Measurements from ENCODE around the gene ITGA2B.

- TF ChIP-seq CTCF (conservative IDR thresholded peaks at IDR 0.05; ENCODE audit: low read depth, low read length), result no peak
- no peak for TF ChIP-seq EZH2 (IDR thresholded peaks at IDR 0.05; ENCODE audit: low read length, unreplicated experiment)
- TF ChIP-seq EZH2phosphoT487 (IDR thresholded peaks at IDR 0.05; ENCODE audit: borderline replicate concordance, low read length), result no peak
These were observed 29.3 kb downstream of the ITGA2B start for GRCh38 chr17:44360144-44360533.

Measured in PC-3 (cell line).